ENCODE results near the gene FOCAD. TPM values are rescaled to one million over a fixed set of nuclear protein-coding genes. Genes with fewer than 3 reads are reported as not detected.
A peak's percentile ranks its signal among the peaks of the same experiment; 100 is the strongest.

FOCAD gene
- total RNA-seq, 4 donors from 2014 or later = 15.7 to 39.9 (median 25.4) TPM

GRCh38 chr9:20944507-20944906 lies 260.4 kb downstream of the FOCAD start:
- Histone ChIP-seq H3K27ac (no peak overlapping the region), H3K27me3 (no peaks in the 10 kb centered on the region), H3K36me3 (no peaks in the 10 kb centered on the region), H3K9me3 (no peaks in the 10 kb centered on the region), H3K4me3 (no peak overlapping the region), H3K4me1 (peaks cover 0 to 15% (median 0%) of the 10 kb centered on the region in 4 donors)
- WGBS, 2 donors = 90 to 91% methylated on average over 10 of the region's 10 CpGs
- DNase-seq (ENCODE audit: low spot score in 2 of 2) = no peak
- TF ChIP-seq EP300 (IDR thresholded peaks at IDR 0.05) (no peak), POLR2A (IDR thresholded peaks at IDR 0.05) (no peak)
- TF ChIP-seq, protein P1, sequence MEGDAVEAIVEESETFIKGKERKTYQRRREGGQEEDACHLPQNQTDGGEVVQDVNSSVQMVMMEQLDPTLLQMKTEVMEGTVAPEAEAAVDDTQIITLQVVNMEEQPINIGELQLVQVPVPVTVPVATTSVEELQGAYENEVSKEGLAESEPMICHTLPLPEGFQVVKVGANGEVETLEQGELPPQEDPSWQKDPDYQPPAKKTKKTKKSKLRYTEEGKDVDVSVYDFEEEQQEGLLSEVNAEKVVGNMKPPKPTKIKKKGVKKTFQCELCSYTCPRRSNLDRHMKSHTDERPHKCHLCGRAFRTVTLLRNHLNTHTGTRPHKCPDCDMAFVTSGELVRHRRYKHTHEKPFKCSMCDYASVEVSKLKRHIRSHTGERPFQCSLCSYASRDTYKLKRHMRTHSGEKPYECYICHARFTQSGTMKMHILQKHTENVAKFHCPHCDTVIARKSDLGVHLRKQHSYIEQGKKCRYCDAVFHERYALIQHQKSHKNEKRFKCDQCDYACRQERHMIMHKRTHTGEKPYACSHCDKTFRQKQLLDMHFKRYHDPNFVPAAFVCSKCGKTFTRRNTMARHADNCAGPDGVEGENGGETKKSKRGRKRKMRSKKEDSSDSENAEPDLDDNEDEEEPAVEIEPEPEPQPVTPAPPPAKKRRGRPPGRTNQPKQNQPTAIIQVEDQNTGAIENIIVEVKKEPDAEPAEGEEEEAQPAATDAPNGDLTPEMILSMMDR (IDR thresholded peaks at IDR 0.05) = no peak

- Histone ChIP-seq H3K27me3 (no peaks in the 10 kb centered on the region), H3K4me3 (no peak overlapping the region), H3K27ac (peak overlapping the region in 1 of 4 donors; percentile 9), H3K36me3 (no peaks in the 10 kb centered on the region), H3K4me1 (peaks cover 0 to 15% (median 0%) of the 10 kb centered on the region in 4 donors), H3K9me3 (no peaks in the 10 kb centered on the region)
- no peak for DNase-seq (ENCODE audit: low spot score in 2 of 2)
- WGBS, 2 donors = 45 to 46% methylated on average over 3 of the region's 3 CpGs
- TF ChIP-seq POLR2A (IDR thresholded peaks at IDR 0.05) = no peak
- TF ChIP-seq, protein P1 (IDR thresholded peaks at IDR 0.05) = no peak
- no peak for TF ChIP-seq EP300 (IDR thresholded peaks at IDR 0.05)
Observed at GRCh38 chr9:20945269-20945668, 261.2 kb downstream of the FOCAD start.

DNA sequence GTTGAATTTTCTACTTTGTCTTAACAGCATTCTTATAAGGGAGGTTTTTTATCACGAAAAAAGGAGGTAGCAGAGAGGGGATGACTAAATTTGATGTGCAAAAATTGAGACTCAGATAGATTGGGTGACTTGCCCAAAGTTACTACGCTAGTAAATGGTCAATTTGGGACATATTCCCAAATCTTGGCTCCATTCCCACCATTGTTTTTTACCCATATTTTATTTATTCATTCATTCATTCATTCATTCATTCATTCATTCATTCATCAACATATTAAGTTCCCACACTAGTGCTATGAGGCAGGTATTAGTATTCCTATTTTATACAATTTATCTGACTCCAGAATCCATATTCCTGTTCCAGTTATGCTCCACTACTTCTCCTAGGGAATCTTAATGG lies 261.8 kb downstream of the FOCAD start:
- TF ChIP-seq POLR2A (IDR thresholded peaks at IDR 0.05) = no peak
- no peak for TF ChIP-seq EP300 (IDR thresholded peaks at IDR 0.05)
- TF ChIP-seq, protein P1 (IDR thresholded peaks at IDR 0.05) = no peak
- Histone ChIP-seq H3K27me3 (no peaks in the 10 kb centered on the region), H3K4me1 (peaks cover 0 to 14% (median 0%) of the 10 kb centered on the region in 4 donors), H3K9me3 (no peaks in the 10 kb centered on the region), H3K36me3 (peaks cover 0 to 3% (median 0%) of the 10 kb centered on the region in 3 donors), H3K4me3 (no peak overlapping the region), H3K27ac (peak overlapping the region in 1 of 4 donors; percentile 9)
- DNase-seq (ENCODE audit: low spot score in 2 of 2) = no peak
- WGBS, 2 donors = 74 to 78% methylated on average over 2 of the region's 2 CpGs

- H3K4me3 ChIP-seq = no peak overlapping the region
- H3K36me3 ChIP-seq = peaks cover 0 to 29% (median 0%) of the 10 kb centered on the region in 3 donors
- no peak for DNase-seq (ENCODE audit: low spot score in 2 of 2)
- H3K27ac ChIP-seq = no peak overlapping the region
- H3K9me3 ChIP-seq = no peaks in the 10 kb centered on the region
- TF ChIP-seq, protein P1 (IDR thresholded peaks at IDR 0.05) = no peak
- TF ChIP-seq POLR2A (IDR thresholded peaks at IDR 0.05) (no peak), EP300 (IDR thresholded peaks at IDR 0.05) (no peak)
- peaks cover 0 to 8% (median 0%) of the 10 kb centered on the region in 4 donors for H3K4me1 ChIP-seq
- H3K27me3 ChIP-seq = no peaks in the 10 kb centered on the region
- 85% methylated on average over 4 of the region's 4 CpGs for WGBS, 2 donors
Observed at GRCh38 chr9:20948703-20949102, 264.6 kb downstream of the FOCAD start.

- Histone ChIP-seq H3K27ac (no peak overlapping the region), H3K27me3 (no peaks in the 10 kb centered on the region), H3K36me3 (peaks cover 0 to 30% (median 0%) of the 10 kb centered on the region in 3 donors), H3K4me3 (no peak overlapping the region), H3K9me3 (no peaks in the 10 kb centered on the region), H3K4me1 (peaks cover 0 to 1% (median 0%) of the 10 kb centered on the region in 4 donors)
- no peak for DNase-seq (ENCODE audit: low spot score in 2 of 2)
- WGBS, 2 donors = 88 to 94% methylated on average over 2 of the region's 2 CpGs
- TF ChIP-seq EP300 (IDR thresholded peaks at IDR 0.05) (no peak), POLR2A (IDR thresholded peaks at IDR 0.05) (no peak)
- TF ChIP-seq, protein P1 (IDR thresholded peaks at IDR 0.05) = no peak
Observed at GRCh38 chr9:20950707-20951106, 266.6 kb downstream of the FOCAD start.
